Stromal cell of bone marrow (primary cell): ENCODE data around the gene TEAD4.

Experiments
- DNase-seq: peaks from one replicate; pipeline ENCODE4 v3.0.0-alpha.2; 2012; ENCODE audit warnings: low read depth

Gene TEAD4

GRCh38 chr12:2960996-2961616, 1.9 kb downstream of the TEAD4 start:
- DNase-seq, result no peak

GRCh38 chr12:2961705-2962104, 2.5 kb downstream of the TEAD4 start:
- DNase-seq, result no peak

DNA sequence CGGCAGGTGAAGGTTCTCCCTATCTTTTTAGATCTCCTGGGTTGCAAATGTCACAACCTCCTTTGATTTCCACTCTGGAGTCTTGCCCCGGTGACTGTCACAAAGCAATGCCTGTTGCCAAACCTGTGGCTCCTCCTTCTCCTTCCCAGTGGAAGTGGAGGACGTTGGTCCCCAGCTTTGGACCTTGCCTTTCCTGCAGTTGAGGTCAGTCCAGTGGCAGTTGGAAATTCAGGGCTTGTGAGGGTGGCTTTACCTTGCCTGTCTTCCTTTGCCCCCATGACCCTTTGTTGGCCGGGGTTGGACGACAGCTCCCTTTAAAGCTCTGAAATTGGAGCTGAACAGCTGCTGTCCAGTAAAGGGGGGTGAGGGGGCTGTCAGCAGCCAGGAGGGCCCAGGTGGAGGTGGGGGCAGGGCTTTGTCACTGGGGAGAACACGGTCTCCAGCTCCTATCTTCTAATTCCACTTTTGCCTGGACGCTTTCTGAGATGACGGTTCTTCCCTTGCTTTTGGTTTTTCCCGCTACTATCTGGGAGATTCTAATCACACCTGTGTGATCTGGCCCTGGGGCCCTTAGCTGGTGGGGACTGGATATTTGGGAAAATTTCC, 4.1 kb downstream of the TEAD4 start:
- no peak for DNase-seq

DNA sequence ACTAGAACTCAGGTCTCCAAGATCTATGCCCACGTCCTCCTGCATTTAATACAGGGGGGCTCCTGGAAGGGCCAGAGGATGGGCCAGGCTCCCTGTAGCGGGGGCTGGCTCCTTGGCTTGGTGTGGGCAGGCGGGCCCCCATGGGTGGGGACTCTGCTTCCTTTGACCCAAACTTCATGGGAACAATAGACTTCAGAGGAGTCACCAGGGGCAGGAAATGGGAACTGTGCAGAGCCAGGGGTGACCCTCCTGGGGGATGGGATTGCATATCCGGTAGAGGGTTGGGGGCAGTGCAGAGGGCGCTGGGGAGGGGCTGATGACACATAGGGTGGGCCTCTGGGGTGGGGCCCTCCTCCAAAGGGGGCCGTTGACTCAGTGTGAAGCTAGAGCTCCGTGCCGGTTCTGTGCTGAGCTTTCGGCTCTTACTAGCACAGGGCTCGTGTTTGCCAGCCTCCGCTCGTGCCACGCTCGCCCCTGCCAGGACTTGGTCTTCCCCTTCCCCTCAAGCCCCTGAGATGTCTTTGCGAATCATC, 4.6 kb downstream of the TEAD4 start:
- no peak for DNase-seq

DNA sequence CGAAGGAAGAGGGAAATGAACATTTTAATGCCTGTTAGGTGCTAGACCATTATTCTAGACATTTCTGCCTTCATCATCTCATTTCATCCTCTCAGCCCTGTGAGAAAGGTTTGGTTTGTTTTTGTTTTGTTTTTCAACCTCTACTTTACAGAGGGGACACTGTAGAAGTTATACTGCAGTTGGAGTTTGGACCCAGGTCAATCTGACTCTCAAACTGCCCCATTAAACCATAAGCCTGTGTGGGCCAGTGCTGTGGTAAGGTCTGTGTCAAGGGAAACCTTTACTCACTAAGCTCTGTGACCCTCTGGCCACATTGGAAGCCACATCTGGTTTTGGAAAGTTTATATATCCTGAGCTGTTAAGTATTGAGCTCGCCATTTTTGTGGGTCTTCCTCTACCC, 8.5 kb downstream of the TEAD4 start:
- DNase-seq, result no peak

GRCh38 chr12:2970744-2971143, 11.5 kb downstream of the TEAD4 start:
- DNase-seq, result no peak

GRCh38 chr12:2973566-2973965, 14.4 kb downstream of the TEAD4 start:
- DNase-seq, result no peak

GRCh38 chr12:2974560-2974971, 15.4 kb downstream of the TEAD4 start:
- DNase-seq, result no peak

DNA sequence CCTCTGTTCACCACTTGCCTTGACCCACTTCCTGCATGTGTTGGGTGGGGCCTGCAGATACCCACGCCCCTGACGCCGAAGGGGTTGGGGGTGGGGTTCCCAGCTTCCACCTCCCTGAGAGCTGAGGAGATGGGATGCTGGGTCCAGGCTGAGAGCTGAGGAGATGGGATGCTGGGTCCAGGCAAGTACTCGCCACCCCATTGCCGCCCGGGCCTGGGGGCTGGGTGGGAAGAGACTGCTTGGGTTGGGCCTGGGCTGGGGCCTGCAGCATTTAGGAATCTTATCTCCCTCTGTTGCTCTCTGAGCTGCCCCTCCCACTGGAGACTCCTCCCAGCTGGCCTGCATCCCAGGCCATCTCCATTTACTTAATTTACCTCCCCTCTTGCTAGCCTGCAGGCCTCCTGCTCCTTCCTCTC, 17.4 kb downstream of the TEAD4 start:
- DNase-seq, result no peak

DNA sequence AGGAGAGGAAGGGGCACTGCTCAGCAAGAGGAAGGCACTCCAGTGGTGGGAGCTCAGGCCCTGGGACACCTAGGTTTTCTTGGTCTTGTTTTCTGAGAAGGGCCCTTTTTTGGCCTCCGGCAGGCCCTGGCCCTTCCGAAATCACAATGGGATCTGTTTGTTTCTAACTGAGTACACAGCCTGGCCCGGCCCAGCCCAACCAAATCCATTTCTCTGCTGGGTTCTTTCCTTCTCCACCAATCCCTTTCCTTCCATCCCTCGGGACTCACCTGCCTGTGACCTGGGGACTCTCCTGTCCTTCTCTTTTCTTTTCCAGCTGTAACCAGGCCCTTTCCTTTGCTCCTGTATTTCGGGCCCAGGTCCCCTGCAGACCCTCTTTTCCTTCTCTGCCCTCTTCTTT, 18.6 kb downstream of the TEAD4 start:
- DNase-seq, result no peak

DNA sequence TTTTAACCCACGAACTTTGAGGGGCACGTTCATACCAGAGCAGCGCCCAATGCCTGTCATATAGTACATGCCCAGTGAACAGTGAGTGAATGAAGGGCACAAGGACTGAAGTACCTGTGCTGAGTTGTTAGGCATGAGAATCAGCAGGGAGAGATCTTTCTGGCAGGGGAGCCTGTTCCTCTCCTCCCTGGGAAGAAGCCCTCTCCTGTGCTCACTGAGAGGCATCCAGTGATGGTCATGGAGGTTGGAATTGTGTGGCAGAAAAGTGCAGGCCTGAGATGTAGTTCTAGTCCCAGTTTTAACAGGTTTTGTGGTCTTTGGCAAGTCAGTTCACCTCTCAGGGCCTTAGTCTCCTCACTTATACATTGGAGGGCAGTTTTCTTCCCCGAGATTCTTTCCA, 20.6 kb downstream of the TEAD4 start:
- DNase-seq, result no peak

- DNase-seq, result no peak
These were observed 21.4 kb downstream of the TEAD4 start for GRCh38 chr12:2980630-2981029.

DNA sequence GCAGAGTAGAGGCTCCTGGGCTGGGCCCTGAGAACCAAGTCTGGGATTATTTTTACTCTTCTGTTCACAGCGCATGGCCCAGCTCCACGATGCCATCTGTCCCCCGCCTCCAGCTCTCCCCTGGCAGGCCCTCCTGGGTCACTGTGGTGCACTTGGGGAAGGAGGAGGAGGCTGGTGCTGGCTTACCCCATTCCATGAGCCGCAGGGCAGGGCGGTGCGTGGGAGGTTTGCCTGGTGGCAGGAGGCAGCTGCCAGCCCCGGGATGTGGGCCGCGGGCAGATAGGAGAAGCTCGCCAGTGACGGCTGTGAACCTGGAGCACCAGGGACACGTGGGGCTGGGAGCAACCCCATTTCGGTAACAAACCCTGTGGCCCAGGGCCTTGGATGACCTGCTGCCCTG, 23.2 kb downstream of the TEAD4 start:
- DNase-seq, result no peak

GRCh38 chr12:2984249-2984648, 25.1 kb downstream of the TEAD4 start:
- DNase-seq, result no peak

- DNase-seq, result no peak
These were observed 25.5 kb downstream of the TEAD4 start for GRCh38 chr12:2984698-2985097.

DNA sequence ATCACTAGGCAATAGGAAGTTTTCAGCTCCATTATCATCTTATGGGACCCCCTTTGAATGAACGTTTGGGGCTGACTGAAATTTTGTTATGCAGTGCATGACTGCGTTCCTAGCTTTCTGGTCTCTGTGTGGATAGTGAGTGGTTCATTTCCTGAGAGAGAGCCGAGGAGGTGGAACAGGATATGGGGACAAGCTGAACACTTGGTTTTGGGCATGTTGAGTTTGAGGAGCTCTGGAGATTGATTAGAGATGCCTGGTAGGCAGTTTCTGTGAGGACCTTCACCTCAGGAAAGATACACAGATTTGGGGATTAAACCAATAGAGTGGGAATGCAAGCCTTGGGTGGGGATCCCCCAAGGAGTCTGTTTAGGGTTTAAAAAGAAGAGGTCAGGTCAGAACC, 27.7 kb downstream of the TEAD4 start:
- DNase-seq, result no peak

- no peak for DNase-seq
These were observed 29.3 kb downstream of the TEAD4 start for GRCh38 chr12:2988494-2988893.

GRCh38 chr12:2992724-2993123, 33.5 kb downstream of the TEAD4 start:
- no peak for DNase-seq

DNA sequence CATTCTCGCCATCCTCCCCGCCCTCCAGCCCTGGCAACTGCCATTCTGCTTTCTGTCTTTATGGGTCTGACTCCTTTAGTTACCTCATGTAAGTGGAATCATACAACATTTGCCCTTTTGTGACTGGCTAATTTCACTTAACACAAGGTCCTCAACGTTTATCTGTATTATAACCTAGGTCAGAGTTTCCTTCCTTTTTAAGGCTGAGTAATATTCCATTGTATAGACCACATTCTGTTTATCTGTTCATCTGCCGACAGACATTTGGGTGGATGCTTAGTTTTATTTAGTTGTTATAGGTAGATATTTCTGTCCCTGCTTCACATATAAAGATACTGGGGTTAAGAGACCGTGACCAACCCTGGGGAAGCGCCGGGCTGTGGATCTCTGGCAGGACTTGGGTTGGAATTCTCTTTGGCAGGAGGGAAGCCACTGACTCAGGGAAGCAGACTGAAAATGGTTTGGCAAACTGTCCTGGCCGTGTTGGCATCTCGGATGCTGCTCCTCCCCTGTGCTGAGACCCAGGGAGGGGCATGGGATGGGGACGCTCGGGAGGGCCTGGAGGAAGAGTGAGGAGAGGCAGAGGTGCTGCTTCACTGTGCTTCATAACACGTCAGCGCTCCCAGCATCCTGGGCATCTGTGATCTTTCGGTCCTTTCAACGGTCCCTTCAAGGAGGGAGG, 38.9 kb downstream of the TEAD4 start:
- no peak for DNase-seq

GRCh38 chr12:2998789-2999264, 39.6 kb downstream of the TEAD4 start:
- DNase-seq, result peak; percentile 66

DNA sequence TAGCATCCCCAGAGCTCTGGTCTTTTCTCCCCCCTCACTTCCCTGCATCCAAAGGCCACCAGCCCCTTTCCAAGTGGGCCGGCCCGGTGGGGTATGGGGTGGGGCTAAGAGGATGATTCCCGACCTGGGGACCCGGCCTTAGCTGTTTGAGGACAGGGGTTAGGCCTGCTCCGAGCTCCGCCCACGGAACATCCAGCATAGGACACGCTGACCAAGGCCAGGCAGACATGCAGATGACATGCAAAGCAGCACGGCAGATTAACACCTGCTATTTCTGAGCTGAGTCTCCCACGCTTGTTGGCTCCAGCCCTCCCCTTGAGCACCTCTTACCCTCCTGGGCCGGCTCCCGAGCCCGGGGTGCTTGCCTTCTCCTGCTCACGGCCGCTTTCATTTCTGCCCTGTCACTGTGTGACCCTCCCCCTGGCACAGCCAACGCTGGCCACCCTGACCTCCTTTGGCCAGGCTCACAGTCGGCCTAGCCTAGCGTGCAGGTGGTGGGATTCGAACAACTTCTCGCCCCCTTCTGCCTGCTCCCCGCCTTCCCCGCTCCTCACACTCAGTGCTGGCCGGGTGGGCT, 40.2 kb downstream of the TEAD4 start:
- DNase-seq, result no peak

DNA sequence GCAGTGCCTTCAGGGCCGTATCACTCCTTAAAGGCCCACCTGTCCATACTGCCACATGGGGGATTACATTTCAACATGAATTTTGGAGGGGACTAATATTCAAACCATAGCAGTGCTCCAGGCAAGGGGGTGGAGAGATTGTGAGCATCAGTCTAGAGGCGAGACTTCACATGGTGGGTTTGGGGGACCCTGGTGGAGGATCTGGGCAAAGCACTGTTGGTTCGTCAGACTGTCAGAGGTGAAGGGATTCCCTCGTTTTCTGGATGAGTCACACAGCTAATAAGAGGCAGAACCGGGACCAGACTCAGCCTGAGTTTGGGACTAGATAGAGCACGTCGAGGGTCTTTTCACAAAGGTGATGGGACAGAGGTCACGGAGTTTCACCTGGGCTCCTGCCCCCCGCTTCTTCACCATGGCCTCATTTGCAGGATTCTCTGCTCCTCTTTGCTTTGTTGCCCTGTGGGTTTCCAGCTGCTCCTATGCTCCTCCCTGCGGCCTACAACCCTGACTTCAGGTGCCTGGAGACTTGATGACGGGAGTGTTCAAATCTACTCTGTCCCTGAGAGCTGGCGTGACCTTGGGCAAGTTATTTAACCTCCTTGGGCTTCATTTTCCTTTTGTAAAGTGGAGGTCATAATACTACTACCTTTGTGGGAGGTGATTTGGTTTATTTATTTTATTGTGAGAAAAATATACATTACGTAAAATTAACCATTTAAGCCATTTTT, 41.5 kb downstream of the TEAD4 start:
- DNase-seq, result no peak
